ENCODE measurements around the gene OXCT2.
"Not testable (repeated sequence)": the region's sequence is repeated elsewhere in the genome, so short reads cannot be mapped to it uniquely, and the experiment has no call there.

The OXCT2 gene

DNA sequence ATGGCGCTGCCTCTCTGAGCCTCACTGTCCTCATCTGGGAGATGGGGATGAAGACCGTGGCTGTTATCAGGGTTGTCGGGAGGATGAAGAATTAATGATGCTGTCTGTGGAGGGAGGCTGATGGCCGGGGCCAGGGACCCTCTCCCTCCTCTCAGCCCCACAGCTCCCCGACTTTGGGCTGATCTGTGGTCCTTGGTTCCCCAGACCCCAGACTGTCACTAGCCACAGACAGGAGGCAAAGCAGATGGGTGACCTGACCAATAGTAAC, 15.9 kb upstream of the OXCT2 start:
- not testable (repeated sequence) for DNase-seq

DNA sequence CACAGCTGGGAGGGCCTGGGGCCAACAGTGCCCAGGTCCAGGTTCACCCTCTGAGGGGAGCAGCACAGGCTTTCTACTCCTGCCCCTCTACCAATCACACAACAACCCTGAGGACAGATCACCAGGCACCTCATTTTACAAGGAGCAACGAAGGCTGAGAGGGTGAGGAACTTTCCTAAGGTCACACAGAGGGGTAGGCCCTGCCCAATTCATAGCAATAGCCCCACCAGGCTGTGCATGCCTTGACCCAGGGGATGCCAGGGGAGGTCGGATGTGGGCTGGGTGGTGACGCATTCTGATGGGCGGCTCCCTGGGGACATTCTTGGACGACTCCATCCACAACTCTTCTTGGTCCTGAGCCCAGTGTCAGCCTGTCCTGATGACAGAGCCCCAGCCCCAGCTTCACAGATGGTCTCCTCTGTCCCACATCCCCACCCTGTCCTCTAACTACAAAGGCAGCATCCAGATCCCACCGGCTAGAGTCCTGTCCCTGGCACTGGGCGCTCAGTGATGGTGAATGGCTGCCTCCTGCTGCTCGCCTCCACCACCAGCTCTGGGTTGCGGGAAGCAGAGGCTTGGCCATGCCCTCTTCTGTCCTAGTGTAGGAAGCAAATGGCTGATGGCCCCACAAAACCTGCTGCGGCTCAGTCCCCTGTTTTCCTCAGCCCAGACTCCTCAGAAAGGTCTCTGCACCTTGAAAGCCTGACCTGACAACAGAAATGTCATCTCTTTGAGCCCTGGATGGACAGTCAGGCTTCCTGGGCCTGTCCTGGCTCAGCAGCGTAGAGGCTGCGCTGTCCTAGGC, 15.4 kb upstream of the OXCT2 start:
- not testable (repeated sequence) for DNase-seq

DNA sequence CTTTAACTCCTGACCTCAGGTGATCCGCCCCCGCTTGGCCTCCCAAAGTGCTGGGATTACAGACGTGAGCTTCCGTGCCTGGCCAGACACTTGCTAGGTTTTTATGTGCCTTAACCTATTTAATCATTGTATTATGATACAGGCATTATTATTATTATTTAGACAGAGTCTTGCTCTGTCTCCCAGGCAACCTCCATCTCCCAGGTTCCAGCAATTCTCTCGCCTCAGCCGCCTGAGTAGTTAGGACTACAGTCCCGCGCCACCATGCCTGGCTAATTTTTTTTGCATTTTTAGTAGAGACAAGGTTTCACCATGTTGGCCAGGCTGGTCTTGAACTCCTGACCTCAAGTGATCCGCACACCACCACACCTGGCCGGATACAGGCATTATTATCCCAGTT, 11.5 kb upstream of the OXCT2 start:
- not testable (repeated sequence) for DNase-seq

DNA sequence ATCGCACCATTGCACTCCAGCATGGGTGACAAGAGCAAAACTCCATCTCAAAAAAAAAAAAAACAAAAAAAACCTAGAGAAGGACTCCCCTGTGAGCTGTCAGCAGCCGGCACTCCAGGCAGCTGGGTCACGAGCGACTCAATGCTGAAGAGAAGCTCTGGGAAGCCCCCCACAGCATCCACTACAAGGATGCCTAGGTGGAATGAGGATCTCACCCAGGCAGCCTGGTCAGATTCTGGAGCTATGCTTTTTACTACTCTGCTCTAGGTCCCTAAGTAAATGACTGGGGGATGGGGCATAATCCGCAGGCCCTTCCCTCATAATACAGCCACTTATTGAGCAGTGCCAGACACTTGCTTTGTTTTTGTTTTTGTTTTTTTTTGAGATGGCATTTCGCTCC, 11.0 kb upstream of the OXCT2 start:
- DNase-seq: no peak

DNA sequence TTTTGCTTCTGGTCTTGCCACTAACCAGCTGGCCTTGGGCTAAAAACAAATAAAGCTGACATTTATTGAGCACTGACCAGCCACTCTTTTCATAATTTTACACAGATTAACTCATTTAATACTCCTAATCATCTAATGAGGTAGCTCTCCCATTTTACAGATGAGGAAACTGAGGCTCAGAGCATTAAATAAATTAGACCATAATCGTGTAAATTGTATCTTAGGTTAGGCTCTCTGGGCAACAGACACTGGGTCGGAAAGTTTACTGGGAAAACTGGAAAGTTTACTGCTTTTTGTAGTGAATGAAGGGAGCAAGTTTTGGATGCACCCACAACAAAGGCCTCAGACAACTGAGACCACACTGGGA, 10.2 kb upstream of the OXCT2 start:
- no peak for DNase-seq

DNA sequence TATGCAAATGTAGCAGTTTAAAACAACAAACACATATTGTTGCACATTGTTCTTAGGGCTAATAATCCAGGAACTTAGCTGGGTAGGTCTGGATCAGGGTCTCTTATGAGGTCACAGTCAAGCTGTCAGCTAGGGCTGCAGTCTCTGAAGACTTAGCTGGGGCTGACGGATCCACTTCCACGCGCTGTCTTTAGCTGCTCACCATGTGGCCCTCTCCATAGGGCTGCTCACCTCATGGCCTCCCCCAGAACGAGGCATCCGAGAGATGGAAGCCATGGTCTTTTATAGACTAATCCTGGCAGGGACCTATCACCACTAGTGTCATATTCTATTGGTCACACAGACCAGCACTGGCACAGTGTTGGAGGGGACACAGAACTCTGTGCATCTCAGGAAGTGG, 8.7 kb upstream of the OXCT2 start:
- DNase-seq: no peak

DNA sequence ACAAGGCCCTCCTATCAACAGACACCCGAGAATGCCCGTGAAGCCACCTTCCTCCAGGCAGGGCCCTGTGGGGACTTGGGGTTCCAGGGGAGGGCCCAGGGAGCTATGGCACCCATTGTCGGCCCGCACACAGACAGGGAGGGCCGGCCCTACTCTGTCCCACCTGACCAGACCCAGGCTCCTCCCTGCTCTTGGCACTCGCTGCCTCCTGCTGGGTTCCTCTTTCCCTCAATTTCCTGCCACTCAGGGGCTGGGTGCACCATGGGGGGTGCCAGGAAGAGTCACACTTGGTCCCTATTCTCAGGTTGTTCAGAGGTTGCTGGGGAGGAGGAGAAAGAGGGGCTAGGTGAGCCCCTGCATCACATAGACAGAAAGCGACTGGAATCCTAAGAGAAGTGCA, 8.0 kb upstream of the OXCT2 start:
- DNase-seq: no peak

DNA sequence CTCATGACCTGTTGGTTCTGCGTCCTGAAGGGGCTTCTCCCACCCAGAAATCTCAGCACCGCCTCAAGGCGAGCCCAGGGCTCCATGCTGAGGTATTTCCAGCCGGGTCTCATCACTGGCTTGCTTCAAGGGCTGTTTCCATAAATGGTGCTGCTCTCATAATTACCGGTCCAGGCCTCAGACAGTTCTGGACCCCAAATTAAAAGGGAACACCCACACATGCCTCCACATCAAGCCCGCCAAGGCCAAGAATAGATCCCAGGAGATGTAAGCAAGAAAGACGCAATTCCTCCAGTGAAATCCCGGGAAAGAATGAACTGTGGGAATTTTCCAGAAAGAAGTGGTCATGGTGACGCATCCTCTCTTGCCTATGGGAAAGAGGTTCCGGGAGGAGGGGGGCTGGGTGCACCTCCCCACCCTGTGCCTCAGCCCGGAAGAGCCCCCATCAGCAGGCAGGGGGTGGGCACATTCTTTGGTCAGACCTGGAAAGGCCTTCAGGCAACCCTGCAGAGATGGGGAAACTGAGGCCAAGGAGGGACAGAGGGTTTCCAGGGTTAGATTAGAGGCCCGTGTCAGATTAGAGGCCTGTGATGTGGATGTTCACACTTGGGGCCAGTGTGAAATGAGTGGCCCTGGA, 7.4 kb upstream of the OXCT2 start:
- DNase-seq: not testable (repeated sequence)

DNA sequence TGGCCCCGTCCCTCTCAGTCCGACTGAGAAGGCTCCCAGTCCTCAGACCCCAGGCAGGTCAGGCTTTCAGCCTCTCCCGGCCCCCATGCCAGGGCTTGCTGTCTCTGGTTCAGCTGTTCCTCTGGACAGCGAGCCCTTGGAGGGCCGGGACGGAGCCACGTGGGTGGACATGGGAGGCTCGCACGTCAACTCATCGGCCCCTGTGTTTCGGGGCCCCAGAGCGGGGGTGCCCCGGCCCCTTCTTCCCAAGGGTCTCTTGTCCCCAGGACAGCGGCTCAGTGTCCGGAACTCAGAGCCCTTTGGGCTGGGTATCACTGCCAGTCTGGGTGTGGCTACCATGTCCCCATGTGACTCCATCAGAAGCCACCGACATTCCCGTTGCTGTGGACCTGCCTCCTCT, 6.7 kb upstream of the OXCT2 start:
- not testable (repeated sequence) for DNase-seq

DNA sequence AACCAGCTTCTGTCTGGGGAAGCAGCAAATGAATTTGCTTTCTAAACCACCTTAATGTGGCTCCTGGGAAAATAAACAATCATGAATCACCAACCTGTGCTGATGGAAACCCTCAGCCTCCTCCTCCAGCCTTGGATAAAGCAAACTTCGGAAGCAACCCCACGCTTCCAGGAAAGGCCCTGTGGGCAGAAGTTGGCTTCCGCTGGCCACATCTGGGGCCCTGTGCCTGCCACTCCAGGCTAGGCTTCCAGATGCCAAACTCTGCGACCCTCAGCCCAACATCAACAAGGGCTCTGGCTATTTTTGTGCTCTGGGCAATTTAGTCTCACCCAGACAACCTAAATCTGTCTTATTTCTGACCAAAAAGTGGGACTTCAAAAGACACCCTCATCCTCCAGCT, 6.2 kb upstream of the OXCT2 start:
- DNase-seq: no peak

DNA sequence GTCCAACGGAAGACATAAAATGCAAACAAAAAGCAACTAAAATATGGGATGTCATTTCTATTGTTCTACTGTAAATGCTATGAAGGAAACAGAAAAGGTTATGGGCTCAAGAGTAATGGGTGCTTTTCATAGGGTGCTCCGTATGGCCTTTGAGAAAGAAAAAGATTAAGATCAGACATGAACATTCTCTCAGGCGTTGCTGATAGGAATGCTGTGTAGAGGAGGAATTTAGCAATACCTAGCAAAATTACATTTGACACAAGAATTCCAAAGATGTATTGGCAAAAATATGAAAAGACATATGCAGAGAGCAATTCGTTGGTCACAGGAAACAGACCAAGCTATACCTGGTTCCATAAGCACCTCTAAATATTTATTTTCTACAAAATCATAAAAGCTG, 5.7 kb upstream of the OXCT2 start:
- no peak for DNase-seq

DNA sequence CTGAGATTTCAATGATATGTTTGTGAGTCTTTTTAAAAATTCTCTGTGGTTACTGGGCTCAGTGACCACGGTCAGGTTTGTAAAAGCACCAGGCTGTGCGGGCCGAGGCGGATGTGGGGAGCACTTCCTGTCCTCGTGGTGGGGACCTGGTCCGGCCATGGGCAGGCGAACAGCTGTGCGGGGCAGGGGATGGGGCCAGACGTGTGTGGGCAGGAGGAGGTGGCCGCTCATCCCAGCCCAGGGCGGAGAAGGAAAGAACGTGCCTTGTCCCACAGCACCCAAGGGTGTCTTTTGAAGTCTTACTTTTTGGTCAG, 5.2 kb upstream of the OXCT2 start:
- DNase-seq: no peak

DNA sequence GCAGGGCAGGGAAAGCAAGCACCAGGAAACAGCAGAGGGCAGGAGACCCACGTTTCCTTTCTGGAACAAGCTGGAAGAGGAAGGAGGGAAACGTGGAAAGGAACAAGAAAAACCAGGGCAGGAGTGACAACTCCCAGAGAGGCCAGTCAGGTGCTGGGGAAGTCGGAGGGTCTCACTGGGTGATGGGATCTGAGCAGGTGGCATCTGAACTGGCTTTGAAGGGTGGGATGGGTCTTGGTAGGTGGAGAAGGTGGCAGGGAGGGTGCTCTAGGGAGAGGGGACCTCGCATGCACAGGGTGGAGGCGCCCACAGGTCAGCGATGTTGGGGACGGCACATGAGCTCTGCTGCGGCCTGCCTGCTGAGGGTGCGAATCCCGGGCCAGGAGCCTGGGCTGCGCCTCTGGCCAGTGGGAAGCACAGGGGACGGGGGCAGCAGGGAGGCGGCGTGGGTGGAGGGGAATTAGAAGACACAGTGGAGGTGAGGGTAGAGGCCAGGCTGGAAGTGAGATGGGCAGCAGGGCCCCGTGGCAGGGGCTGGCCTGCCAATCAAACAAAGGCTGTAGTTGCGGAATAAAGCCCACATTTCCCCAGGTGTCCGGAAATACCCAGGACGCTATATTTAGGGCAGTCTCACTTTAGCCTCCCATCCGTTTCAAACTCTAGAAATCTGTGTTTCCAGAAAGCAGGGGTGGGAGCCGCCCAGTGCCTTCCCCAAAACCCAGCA, 4.7 kb upstream of the OXCT2 start:
- not testable (repeated sequence) for DNase-seq

DNA sequence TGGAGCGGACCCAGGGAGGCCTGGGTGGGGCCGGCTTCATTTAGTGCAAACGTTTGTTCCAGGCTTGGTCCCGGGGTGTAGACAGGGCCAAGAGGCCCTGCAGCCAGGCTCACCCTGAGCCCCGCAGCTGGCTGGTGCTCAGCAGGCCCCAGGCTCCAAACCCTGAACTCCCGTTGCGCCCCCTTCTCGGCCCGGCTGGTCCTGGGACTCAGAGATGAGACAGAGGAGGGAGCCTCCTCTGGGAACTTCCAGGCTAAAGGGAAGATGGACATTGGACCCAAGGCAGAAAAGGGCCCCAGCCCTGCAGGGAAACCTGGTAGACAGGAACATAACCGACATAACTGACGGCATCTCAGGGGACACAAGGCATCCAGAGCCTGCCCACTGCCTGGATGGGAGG, 4.0 kb upstream of the OXCT2 start:
- DNase-seq: not testable (repeated sequence)

DNA sequence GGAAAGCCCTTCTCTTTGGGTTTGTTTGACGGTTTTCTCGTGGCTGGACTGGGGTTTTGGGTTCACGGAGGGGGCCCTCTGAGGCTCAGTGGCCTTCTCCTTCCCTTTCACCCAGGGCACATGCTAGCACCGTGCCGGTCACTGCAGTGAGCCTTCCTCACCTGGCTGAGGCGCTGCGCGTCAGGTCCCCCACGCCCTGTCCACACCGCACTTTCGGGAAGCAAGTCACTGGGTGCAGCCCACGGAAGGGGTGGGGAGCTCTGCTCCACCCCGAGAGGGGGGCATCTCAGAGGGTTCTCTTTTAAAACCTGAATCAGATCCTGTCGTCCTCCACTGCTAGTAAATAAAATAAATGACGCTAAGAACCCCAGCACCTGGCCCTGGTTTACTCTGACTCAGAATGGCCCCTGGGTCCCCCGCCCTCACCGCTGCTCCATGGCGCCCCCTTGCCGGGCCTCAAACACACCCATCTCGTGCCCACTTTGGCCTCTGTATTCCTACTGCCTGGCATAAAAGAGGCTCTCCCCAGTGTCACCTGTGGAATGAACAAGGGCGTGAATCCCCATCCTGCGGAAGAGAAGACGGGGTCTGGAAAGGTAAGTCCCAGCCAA, 2.3 kb upstream of the OXCT2 start:
- DNase-seq: not testable (repeated sequence)

DNA sequence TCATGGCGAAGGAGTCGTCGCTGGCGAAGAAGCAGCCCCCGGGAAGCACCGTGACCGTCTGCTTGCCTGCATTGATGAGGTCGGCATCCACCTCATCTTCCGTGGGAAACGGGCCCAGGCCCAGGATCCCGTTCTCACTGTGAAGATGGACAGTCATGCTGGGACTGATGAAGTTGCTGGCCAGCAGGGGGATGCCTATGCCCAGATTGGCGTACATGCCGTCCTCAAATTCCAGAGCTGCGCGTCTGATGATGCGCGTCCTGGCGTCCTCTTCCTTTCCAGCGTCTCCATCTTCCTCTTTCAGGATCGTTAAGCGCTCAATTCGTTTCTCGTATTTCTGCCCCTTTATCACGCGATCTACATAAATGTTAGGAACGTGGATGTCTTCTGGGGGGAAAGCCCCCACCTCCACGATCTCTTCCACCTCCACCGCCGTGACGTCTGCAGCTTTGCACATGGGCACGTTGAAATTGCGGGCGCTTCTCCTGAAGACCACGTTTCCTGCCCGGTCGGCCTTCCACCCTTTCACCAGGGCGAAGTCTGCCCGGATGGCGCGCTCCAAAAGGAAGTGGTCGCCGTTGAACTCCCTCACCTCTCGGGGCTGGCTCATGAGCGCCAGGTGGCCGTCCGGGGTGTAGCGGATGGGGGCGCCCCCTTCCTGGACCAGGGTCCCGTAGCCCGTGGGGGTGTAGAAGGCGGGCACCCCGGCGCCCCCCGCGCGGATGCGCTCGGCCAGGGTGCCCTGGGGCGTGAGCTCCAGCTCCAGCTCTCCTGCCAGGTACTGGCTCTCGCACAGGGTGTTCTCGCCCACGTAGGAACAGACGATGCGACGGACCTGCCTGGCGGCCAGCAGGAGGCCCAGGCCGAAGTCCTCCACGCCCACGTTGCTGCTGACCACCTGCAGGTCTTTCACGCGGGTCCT, 787 bp downstream of the OXCT2 start:
- DNase-seq: not testable (repeated sequence)

DNA sequence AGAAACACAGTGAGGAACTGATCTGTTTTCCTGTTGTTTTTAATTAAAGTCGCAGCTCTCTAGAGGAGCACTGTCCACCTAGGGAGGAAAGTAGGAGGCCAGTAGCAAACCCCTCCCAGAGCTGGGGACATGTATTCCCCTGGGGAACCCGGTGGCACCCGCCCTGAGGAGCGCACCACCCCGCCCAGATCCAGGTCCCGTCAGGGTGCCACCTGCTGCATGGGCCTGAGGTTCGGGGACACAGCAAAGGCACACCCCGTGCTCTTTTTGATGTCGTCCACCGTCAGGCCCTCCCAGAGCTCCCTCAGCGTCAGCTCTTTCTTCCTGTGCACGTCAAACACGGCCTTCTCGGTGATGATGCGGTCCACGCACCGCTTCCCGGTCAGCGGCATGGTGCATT, 1.6 kb downstream of the OXCT2 start:
- not testable (repeated sequence) for DNase-seq

DNA sequence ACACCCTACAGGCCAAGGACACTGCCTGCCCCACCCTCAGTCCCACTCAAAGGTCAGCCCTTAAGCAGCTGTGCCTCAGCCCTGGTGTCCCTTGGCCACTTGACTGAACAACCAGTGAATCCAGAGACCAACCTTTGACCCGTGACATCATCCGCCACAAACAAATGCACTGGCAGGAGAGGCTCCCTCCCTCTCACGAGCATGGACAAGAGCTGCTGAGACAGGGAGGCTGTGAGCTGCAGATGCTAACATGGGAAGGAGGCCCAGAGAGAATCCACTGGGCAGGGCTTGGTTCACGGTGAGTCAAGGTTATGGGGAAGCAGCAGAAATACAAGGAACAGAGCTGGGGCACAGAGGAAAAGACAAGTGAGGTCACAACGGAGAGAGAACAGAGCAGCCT, 4.7 kb downstream of the OXCT2 start:
- not testable (repeated sequence) for DNase-seq

DNA sequence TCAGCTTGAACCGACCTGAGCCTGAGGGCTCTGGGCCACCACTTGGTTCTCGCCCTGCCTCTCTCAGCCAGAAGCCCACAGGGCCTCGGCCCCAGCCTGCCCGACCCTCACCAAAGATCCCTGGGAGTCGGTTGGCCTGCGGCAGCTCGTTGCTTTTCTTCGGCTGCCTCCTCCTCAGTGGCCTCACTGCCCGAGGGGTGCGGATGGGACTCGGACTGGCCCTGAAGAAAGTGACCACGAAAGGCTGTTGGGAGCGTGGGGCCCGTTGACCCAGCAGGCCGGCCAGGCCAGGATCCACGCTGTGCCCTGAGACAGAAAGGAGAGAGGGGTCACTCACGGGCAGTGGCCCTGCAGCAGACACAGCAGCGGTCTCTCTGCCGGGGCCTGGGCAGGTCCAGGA, 6.6 kb downstream of the OXCT2 start:
- DNase-seq: not testable (repeated sequence)

DNA sequence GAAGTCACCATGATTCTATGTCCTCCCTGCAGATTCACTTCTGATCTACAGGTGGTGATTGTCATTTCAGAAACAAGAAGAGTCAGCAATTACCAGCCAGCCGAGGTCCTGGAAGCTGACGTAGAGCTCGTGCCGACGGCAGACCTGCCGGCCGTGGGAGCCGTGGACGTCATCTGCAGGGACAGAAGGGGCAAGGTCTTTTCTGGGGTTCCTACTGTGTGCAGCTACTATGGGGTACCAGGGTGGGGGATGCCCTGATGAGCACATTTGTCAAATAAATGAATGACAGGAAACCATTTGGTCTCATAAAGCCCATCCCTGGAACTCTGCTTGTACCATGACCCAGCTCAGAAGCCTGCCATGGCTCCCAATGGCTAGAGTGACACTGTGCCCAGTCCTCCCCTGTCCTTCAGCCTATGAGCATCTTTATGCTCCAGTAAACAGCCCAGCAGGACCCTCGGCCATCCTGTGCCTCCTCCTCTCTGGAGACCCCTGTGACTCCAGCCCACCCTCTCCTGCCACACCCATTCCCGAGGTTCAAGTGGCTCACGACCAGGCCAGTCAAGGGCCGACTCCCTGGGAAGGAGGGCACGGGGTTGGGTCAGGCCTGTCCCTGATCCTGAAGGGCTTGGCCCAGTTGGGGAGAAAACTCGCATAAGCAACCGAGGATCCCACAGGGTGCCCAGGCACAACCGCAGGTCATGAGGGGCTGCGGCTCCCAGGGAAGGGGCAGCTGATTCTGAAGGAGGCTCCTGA, 7.4 kb downstream of the OXCT2 start:
- DNase-seq: not testable (repeated sequence)

DNA sequence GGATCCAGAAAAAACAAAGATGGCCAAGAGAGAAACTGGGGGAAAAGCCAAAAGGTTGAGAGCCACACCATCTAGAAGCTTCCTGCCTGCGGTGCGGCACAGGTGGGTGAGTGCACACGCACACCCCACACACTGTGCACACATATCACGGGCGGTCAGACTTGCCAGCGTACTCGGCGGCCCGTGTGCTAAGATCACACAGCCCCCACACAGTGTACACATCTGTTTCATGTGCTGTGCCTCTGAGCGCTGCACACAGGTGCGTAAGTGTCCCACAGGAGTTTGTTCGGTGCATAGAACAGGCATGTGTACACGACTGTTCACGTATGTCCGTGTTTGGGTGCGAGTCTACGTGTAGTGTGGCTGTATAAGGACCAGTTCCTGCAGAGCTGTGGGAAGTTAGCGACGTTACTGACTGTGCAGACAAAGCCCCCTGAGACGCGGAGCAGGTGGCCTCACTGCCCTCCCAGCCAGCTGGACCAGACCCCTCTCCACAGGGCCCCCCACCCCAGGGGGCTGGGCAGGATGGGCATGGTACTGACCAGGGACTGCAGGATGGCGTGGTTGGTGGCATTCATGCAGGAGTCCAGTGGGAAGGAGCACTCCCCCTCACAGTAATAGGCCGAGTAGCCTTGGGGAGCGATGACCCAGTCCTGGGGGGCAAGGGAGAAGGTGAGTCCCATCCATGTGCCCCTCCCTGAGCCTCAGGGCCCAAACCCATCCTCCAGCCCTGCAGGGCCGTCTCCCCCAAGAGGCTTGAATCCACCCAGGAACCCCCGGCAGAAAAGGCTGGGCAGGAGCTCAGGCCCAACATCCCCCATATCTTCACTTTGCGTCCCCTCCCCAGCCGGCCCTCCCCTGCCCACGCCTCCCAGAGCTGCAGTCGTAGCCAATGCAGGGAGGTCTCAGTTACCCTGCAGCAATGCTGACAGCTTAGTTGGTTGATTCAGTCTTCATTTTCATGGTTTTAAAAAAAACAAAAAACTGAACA, 8.3 kb downstream of the OXCT2 start:
- DNase-seq: no peak
